HG02870 (cell line): ENCODE results near the gene IDUA.
"Not testable (repeated sequence)": the region's sequence is repeated elsewhere in the genome, so short reads cannot be mapped to it uniquely, and the experiment has no call there.

Experiments used
- ATAC-seq: cut with Tn5 transposase; IDR thresholded peaks from one replicate; pipeline ENCODE4 v1.9.1; 2021; ENCODE audit warnings: mild to moderate bottlenecking, moderate library complexity; ENCODE audit not compliant: unreplicated experiment

Gene IDUA

DNA sequence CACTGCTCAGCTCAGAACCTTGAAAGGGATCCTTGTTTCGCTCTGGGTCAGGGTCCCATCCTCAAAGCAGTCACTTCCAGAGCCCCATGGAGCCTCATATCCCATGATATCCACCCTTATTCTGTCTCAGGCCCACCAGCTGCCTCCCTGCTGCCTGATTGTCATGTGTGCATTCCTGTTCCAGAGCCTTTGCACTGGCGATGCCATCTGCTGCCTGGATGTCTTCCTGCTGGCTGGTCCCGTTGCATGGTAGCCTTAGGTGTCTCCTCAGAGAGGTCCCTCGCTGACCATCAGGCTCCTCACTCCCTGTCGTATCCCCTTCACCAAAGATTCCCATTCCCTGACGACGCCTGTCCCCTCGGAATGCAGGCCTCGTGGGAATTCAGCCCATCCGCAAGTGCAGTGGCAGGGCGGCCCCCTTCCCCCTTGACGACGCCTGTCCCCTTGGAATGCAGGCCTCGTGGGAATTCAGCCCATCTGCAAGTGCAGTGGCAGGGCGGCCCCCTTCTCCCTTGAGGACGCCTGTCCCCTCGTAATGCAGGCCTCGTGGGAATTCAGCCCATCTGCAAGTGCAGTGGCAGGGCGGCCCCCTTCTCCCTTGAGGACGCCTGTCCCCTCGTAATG lies 12.5 kb downstream of the IDUA start:
- ATAC-seq = not testable (repeated sequence)

DNA sequence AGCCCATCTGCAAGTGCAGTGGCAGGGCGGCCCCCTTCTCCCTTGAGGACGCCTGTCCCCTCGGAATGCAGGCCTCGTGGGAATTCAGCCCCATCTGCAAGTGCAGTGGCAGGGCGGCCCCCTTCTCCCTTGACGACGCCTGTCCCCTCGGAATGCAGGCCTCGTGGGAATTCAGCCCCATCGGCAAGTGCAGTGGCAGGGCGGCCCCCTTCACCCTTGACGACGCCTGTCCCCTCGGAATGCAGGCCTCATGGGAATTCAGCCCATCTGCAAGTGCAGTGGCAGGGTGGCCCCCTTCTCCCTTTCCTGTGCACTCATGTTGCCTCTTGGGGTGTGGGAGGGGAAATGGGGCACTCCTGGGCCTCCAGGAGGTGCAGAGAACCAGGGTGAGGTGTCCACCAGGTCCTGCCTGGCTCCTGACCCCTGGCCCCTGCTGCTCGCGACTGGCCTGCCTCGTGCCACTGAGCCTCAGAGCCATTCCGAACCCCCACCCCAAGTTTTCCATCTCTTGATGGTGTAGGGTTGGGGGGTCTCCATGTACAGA lies 13.1 kb downstream of the IDUA start:
- no peak for ATAC-seq

DNA sequence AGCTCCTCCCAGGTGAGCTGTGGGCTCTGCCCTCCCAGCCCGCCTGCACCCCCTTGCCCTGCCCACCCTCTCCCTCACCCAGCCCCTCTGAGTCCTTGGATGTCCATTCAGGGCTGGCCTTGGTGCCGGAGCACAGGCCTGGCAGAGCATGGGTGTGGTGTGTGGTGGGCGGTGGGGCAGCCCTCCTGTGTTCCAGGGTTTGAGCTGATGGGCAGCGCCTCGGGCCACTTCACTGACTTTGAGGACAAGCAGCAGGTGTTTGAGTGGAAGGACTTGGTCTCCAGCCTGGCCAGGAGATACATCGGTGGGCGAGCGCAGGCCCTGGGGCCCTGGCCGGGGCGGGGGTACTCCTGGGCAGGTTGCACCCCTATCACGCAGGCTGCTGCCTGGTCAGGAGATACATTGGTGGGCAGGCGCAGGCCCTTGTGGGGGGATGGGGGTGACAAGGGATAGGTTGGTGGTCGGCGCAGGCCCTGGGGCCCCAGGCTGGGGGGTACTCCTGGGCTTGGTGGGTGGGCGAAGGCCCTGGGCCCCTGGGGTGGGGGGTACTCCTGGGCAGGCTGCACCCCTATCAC lies 13.9 kb downstream of the IDUA start:
- no peak for ATAC-seq

DNA sequence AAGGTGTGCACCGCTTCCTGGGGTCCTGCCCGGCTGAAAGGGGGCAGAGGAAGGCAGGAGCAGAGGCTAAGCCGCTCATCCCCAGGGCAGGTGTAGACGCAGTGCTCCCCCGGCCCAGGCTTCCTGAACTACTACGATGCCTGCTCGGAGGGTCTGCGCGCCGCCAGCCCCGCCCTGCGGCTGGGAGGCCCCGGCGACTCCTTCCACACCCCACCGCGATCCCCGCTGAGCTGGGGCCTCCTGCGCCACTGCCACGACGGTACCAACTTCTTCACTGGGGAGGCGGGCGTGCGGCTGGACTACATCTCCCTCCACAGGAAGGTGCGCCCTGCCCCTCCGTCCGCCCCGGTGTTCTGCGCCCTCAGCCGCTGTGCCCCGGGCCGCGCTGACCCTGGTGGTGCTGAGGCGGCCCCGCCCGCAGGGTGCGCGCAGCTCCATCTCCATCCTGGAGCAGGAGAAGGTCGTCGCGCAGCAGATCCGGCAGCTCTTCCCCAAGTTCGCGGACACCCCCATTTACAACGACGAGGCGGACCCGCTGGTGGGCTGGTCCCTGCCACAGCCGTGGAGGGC lies 14.8 kb downstream of the IDUA start:
- ATAC-seq = no peak

DNA sequence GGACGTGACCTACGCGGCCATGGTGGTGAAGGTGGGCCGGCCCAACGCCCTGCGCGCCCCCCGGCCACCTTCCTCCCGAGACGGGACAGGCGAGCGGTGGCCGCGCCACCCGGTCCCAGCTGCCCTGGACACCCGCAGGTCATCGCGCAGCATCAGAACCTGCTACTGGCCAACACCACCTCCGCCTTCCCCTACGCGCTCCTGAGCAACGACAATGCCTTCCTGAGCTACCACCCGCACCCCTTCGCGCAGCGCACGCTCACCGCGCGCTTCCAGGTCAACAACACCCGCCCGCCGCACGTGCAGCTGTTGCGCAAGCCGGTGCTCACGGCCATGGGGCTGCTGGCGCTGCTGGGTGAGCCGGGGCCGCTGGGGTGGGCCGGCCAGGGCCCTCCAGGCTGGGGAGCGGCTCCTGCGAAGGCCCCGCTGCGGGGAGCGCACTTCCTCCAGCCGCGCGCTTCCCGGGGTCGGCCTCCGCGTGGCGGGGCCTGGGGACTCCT lies 15.3 kb downstream of the IDUA start:
- ATAC-seq = no peak

DNA sequence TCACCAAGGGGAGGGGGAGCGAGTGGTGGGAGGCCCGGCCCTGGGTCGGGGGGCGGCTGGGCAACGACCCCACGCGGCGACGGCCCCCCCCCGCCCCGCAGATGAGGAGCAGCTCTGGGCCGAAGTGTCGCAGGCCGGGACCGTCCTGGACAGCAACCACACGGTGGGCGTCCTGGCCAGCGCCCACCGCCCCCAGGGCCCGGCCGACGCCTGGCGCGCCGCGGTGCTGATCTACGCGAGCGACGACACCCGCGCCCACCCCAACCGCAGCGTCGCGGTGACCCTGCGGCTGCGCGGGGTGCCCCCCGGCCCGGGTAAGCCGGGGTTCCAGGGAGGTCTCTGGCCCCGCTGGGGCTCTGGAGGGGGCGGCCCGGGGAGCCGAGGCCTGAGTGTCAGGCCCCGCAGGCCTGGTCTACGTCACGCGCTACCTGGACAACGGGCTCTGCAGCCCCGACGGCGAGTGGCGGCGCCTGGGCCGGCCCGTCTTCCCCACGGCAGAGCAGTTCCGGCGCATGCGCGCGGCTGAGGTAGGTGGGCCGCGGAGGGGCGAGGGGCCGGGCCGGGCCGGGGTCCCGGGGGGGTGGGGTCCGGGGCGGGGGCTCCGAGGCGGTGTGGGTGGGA lies 15.9 kb downstream of the IDUA start:
- ATAC-seq = no peak

DNA sequence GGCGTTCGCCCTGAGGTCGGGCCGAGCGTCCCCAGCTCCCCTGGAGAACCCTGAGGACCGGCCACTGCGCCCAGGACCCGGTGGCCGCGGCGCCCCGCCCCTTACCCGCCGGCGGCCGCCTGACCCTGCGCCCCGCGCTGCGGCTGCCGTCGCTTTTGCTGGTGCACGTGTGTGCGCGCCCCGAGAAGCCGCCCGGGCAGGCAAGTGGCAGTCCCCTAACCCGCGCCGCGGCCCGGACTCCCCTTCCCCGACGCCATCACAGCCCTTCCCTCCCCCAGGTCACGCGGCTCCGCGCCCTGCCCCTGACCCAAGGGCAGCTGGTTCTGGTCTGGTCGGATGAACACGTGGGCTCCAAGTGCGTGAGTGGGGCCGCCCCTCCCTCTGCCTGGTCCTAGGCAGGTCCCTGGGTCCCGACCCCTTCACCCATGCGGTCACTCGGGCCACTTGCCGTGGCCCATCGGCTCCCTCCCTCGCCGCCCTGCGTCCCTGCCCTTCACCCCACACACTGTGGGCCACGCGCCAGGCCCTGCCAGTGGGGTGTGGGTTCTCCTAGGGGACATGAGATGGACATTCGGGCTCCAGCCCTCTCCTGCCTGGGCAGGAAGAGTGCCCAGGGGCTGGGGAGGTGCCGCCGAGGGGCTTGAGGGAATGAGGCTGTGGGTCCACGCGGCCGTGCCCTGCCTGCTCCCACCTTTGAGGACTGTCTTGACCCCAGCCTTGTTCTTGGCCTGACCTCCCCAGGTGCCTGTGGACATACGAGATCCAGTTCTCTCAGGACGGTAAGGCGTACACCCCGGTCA lies 16.6 kb downstream of the IDUA start:
- ATAC-seq = no peak

DNA sequence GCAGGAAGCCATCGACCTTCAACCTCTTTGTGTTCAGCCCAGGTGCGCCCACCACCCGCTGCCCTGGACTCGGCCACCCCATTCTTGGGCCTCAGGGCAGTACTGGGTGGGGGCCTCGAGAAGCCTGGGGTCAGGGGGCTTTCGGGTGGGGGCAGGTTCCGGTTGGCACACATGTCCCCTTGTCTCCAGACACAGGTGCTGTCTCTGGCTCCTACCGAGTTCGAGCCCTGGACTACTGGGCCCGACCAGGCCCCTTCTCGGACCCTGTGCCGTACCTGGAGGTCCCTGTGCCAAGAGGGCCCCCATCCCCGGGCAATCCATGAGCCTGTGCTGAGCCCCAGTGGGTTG lies 17.2 kb downstream of the IDUA start:
- ATAC-seq = no peak

DNA sequence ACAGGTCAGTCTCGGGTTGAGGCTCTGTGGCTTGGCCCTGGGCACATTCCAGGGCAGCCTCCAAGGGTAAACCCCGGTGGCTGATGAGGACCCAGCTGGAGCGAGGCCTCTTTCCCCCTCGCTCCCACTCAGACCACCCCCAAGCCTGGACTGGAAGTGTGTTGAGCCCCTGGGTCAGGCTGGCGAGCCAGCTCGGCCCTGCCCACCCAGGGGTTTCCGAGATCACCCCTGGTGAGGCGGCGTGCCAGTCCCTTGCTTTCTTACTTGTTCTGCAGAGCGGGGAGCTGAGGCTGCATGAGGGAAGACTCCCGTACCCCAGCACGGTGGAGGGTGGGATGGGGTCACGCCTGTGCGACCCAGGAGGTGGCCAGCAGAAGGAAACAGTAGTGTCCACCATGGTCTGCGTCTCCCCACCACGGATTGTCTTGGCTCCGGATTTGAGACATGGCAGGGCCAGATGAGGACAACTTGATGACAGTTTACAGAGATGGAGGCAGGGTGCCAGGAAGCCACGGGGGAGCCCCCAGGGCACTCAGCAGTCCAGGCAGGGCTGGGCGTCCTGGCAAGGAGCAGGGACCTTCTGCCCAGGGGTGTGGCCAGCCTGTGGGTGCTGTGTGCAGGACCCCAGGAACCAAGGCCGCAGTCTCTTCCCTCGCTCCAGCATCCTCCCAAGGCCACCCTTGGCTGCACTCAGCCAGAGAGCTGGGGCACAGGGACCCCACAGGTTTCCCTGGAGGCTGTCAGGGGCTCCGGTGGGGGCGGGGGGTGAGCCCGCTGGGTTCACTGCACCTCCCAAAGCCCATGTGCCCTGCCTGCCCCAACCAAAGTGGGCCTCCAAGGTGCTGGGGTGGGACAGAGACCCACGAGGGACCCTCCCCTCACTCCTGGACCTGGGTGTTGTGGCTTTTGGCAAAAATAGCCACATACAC lies 18.0 kb downstream of the IDUA start:
- no peak for ATAC-seq

DNA sequence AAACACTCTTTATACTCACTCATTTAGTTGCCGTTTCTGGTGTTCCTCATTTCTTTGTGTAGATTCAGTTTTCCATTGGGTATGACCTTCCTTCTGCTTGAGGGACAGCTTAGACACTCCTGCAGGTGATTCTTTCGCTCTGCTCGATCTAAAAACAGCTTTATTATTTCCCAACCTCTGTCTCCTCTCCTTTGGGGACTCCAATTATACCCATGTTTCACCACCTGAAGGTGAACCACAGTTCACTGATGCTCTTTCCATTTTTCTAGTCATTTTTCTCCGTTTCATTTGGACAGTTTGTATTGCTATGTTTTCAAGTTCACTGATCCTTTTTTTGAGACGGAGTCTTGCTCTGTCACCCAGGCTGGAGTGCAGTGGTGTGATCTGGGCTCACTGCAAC lies 20.0 kb downstream of the IDUA start:
- ATAC-seq = no peak

DNA sequence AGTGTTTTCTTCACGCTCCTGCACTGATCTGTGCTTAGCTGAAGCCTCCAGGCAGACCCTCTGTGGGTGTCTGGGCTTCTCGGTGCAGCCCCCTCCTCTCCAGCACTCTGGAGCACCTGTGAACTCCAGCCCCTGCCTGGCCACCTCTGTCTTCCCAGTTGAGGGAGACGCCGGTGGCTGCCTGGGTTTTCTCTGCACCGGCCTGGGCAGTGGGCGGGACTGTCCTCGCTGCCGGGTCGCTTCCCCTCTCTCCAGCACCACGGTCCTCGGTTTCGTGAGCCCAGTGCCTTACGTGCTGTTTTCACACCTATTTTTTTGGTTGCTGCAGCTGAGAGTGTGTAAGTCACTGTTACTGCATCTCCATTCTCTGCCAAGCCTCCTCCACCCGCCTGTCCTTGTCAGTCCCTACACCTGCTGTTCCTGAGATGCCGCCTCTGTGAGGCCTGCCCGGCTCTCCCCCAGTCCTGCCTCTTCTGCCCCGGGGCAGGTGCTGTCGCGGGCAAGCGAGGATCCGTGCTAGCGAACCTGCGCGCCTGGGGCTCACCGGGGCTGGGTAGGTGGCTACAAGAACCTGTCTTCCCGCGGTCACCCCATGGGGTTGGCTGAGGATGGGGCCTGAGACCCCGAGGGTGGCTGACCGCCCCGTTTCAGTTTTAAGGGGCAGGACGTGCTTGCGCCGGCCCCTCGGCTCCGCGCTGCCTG lies 22.1 kb downstream of the IDUA start:
- no peak for ATAC-seq

DNA sequence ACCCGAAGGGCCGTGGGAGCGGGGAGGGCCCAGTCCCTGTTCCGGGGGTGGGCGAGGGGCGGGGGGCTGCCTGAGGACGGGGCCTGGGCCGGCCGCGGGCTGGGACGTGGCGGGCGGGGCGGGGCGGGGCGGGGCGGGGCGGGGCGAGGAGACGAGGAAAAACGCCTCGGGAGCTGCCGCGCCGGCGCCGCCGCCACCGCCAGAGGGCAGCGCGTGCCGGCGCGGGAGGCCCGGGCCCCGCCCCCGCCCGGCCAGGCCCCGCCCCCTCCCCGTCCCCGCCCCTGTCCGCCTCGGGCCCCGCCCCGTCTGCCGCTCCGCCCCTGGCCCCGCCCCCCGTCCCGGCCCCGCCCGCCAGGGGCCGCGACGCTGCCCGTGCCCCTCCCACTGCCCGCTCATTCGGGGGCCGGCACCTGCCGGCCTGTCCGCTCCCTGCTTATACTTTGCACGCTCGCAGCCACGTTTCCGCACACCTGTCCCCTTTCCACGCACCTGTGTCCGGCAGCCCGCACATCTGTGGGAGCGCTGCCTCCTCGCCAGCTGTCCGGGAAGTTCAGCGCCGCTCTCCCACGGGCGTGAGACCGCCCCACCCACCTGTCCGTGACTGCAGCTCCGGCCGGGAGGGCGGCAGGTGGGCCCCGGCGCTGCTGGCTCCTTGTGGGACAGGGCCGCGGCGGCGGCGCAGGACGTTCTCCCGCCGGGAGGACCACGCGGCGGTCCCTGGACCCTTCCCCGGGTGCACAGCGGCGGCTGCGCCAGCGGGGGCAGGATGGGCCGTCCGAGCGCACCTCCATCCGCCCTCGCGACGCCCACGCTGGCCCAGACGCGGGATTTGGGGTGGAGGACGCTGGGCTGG lies 22.9 kb downstream of the IDUA start:
- ATAC-seq = no peak

DNA sequence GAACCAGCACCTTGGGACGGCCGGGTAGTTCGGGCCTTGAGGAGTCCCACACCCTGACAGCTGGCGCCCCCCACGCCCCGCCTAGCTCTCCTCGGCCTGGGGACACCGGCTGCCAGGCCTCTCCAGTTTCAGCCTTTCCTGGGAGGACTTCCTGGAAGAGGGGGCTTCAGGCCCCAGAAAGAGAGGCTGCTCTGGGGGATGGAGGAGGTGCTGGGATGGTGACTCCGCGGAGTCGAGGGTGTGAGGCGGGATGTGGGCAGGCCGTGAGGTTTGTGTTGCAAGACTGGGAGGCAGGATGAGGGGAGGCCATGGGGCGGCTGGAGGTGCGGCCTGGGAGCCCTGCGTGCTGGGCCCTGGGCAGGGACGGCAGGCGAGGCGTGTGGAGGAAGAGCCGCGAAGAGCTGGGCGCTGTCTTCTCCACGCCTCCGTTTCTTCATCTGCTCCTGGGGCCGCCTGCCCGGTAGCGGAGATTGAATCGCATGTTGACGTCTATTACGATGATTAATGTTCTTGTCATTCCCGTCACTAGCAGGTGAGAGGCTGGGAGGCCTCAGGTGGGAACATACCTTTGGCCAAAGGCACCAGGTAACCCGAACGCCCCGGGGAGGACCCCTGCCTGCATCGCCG lies 23.7 kb downstream of the IDUA start:
- no peak for ATAC-seq

DNA sequence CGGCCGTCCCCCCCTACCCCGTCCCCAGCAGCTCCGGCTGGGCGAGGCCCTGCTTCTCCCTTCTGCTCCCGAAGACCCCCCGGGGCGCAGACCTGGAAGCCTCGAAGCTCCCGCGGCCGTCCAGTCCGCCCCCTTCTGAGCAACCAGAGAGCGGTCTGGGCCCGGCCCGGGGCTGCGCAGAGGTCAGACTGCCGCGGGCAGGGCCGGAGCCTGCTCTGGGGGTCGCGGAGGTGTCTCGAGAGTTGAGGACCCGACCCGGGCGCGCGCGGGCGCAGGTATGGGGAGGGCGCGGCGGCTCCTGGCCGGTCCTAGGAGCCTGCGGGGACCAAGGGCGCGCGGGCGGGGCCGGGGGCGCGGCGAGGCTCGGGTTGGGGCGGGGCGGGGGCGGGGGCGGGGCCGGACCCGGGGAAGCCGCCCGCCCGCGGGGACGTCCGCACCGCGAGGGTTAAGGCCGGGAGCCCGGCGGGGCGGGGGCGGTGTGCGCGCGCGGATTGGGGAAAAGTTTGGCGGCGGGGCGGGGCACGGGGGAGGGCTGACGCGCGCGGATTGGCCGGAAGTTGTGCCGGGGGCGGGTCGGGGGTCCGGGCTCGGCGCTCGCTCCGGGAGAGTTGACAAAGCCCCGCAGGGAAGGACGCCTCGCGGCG lies 24.3 kb downstream of the IDUA start, which contains the start of gene FGFRL1:
FGFRL1 (plus strand) TSS at position 605 of the 644 bp plus-strand sequence. CDS start 860 bp downstream, outside the sequence.
- peak; percentile 42 for ATAC-seq

DNA sequence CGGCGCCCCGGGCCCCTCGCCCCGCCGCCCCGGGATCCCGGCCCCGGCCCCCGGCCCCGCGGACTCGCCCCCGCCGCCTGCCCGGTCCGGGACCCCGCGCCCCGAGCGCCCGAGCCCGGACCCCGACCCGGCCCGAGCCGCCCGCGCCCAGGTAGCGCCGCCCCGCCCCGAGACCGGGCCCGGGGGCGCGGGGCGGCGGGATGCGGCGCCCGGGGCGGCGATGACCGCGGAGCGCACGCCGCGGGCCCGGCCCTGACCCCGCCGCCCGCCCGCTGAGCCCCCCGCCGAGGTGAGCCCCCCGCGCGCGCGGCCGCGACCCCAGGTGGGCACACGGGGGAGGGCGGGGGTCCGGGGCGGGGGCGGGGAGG lies 24.8 kb downstream of the IDUA start:
- ATAC-seq = no peak

DNA sequence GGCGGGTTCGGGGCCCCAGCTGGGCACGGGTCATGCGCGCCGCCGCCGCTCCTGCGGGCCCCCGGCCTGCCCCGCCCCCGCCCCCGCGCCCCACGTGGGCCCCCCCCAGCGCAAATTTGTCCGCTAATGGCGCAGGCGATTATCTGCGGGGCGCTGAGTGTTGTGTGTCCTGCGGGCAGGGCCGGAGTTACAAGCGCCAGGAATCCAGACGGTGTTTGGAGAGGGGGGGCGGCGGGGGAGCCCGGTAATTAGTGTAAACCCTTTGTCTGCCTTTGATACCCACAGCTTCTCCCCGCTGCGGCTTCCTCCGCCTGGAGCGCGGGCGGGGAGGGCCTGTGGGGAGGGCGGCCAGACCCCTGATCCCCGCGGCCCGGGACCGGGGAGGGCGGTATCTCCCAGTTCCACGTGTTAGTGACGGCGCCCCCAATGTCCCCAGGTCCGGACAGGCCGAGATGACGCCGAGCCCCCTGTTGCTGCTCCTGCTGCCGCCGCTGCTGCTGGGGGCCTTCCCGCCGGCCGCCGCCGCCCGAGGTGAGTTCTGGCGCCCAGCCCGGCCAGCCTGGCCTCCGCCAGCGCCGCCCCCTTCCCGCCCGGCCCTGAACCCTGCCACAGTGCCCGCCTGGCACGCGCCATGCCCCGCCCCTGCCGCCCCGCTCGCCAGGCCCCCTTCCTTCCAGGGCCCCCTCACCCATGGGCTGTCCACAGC lies 25.3 kb downstream of the IDUA start:
- no peak for ATAC-seq
